GM20000 (cell line): ENCODE data around the gene PHF10.

Experiments
- DNase-seq: peaks from one replicate; pipeline ENCODE4 v3.0.0; 2012; ENCODE audit warnings: low spot score
- TF ChIP-seq, protein P1 (sequence below): IDR thresholded peaks from 2 replicates; pipeline ENCODE4 v1.5.1; 2012; ENCODE audit warnings: mild to moderate bottlenecking, control low read depth; ENCODE audit errors: extremely low read depth, missing control alignments

PHF10 gene

DNA sequence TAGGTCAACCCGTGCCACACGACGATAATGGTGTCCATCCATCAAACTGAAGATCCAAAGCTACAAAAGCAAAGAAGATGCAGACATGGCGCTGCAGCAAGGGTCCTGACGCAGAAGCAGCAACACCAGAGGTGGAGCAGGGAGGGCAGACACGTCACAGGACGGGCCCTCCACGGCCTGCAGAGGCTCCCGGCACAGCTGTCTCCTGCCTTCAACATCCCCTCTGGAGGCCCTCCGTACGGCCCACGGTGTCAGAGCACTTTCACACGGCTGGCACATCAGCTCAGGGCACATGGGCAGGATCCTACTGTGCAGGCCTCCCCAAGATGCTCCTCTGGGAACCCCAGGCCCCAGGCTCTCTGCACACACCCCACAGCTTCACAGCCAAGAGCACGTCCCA lies 60.1 kb downstream of the PHF10 start:
- TF ChIP-seq, protein P1, sequence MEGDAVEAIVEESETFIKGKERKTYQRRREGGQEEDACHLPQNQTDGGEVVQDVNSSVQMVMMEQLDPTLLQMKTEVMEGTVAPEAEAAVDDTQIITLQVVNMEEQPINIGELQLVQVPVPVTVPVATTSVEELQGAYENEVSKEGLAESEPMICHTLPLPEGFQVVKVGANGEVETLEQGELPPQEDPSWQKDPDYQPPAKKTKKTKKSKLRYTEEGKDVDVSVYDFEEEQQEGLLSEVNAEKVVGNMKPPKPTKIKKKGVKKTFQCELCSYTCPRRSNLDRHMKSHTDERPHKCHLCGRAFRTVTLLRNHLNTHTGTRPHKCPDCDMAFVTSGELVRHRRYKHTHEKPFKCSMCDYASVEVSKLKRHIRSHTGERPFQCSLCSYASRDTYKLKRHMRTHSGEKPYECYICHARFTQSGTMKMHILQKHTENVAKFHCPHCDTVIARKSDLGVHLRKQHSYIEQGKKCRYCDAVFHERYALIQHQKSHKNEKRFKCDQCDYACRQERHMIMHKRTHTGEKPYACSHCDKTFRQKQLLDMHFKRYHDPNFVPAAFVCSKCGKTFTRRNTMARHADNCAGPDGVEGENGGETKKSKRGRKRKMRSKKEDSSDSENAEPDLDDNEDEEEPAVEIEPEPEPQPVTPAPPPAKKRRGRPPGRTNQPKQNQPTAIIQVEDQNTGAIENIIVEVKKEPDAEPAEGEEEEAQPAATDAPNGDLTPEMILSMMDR, result no peak
- no peak for DNase-seq

DNA sequence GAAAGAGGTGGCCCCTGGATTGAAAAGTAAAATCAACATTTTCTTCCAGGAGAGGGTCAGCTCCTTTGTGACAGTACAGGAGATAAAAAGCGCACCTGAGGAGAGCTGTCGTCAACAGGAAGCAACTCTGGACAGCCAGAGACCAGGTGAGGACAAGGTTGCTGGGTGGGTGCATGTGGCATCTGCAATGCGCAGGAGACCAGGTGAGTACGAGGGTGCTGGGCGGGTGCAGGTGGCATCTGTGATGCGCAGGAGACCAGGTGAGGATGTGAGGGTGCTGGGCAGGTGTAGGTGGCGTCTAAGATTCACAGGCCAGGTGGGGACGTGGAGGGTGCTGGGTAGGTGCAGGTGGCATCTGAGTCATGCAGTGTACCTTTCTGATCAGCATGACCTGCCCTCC lies 60.8 kb downstream of the PHF10 start:
- no peak for DNase-seq
- TF ChIP-seq, protein P1, result no peak

DNA sequence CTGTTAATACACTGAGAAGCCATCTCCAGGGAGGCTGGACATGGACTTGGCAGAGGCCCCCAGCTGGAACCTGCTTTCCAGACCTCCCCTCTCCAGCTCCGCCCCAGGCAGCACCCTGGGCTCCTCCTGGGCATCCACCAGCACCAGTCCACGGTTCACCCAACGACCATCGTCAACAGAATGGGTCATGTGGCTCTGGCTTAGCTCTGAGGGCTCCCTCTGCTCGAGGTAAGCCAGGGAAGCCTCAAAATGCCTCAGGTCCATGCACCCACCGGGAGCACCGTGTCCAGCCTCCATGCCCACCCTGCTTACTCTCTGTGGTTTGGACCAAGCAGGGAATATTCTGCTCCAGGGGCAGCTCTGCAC lies 62.9 kb downstream of the PHF10 start:
- TF ChIP-seq, protein P1, result no peak
- DNase-seq, result no peak

DNA sequence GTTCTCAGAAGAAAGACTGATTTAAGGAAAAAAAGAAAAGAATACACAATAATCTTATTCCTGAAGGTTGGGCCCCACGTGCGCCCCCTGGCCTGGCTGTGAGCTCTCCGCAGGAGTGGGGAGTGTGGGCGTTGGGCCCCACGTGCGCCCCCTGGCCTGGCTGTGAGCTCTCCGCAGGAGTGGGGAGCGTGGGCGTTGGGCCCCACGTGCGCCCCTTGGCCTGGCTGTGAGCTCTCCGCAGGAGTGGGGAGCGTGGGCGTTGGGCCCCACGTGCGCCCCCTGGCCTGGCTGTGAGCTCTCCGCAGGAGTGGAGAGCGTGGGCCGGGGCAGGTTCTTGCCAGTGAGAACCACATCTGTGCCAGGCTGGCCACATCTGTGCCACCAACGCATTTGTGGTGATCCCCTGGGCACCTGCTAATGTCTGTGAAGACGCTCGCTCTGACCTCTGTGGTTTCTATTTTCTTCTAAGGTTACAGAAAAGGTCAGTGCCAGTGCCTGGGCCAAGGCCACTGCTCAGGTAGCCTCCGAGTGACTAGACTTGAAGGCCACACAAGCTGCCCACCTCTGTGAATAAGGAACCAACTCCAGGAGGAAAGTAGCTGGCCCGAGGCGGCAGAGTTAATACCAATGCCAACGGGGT lies 63.4 kb downstream of the PHF10 start:
- TF ChIP-seq, protein P1, result no peak
- DNase-seq, result no peak

DNA sequence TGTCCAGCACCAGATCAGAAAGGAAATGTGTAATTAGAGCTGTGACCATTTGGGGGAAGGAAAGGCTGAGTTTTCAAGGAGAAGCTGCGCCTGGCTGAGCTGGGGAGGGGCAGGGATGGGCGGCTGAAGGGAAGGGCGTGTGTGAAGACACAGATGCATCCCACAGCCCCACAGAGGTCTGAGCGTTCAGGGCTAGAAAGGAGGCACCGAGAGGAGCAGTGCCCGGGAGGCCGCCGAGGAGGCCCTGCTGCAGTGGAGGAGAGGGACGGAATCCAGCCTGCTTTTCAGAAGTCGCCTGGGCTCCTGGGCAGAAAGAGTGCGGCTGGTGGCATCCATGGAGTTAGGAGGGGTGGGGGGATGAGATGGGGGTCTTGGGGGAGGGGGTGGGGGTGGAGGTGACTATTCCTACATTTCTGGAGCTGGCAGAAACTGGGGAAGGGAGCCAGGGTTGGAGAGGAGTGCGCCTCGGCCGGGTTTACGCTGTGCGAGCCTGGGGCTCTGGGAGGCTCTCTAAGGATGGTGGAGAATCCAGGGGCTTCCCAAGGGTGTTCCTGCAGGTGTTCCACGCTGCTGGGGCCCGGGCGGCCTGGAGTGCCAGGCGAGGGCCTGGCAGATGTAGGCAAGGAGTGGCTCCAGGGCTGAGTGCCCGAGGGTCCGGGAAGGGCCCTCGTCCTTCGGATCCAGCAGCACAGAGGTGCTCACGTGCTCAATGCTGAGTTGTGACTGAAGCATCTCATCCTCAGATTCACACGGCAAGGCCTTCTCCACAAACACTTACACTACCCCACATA lies 64.3 kb downstream of the PHF10 start:
- TF ChIP-seq, protein P1, result no peak
- DNase-seq, result no peak

DNA sequence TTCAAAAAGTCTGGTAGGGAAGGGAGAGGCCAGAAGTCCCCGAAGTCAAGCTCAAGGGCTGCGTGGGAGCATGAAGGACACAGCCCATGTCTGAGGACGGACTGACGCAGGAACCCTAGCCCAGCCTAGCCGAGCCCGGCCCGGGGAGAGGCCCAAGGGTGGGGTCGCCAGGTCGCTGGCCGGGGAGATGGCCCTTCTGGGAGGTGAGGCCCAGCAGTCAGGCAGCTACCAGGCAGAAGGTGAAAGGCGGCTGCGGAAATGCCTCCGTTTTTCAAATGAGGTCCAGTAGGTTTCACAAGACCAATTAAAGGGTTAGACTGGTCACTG lies 67.1 kb downstream of the PHF10 start:
- TF ChIP-seq, protein P1, result no peak
- no peak for DNase-seq

DNA sequence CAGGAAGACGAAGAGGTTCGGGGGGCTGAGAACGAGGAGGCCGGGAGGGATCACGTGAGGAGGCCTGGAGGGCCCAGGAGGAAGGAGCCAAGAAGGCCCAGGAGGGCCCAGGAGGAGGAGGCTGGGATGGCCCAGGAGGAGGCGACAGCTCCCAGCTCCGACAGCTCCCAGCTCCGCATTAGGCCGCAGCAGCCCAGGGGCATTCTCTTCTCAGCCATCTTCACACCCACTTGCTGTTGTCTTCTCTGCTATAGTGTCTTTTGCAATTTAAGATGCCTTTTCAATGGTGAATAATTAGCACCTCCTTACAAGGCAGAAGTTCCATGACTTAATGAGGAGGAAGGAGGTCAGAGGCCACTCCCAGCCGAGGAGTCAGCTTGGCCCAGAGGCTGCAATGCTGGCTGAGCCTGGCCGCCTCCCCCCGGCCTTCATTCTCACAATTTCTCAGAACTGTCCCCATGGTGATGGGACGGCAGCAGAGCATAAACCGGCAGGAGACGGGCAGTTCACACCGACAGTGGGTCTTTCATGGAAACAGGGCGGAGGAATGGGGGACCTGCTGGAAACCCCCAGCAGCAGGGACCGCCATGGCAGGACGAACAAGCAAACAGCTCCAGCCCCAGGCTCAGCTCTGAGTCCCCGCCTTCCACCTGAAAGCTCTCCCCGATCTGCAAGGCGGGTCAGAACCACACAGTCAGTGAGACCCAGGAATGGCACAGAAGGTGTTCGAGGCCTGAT lies 67.6 kb downstream of the PHF10 start:
- TF ChIP-seq, protein P1, result no peak
- no peak for DNase-seq
